ENCODE data around the gene RAE1.

DNA sequence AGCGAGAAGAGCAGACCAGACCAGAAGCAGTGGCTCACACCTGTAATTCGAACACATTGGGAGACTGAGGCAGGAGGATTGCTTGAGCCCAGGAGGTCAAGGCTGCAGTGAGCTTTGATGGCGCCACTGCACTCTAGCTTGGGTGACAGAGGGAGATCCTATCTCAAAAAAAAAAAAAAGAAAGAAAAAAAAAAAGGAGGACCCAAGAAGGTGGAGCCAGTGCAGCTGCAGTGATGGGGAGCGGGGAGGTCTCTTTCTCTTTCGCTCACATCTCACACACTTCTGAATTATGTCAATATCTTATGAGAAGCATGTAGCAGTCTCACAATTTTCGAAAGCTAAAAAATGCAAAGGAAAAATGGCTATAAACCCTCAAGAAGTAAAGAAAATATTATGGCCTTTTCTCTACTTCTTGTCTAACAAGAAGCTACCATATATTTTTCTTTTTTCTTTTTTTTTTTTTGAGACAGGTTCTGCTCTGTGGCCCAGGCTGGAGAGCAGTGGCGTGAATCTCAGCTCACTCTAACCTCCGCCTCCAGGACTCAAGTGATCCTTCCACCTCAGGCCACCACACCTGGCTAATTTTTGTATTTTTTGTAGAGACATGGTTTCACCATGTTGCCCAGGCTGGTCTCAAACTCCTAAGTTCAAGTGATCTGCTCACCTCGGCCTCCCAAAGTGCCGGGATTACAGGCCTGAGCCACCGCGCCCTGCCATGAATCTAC, 25.3 kb upstream of the RAE1 start:
- TF ChIP-seq POLR2A (IDR thresholded peaks at IDR 0.05; ENCODE audit: low read length) (no peak), GATA1 (IDR thresholded peaks at IDR 0.05; ENCODE audit: low read depth, low read length) (no peak)

Data from erythroblast (primary cell).